SK-N-MC (cell line): ENCODE data around the gene POU5F1.

Experiments used
- DNase-seq: peaks from one replicate; pipeline ENCODE4 v3.0.0-alpha.2; 2011; ENCODE audit warnings: low read depth, low spot score
- H3K27ac ChIP-seq: fragments of 200-600 bp; sonication (generic); 2 replicates; pipeline ENCODE4 v1.5.1; 2016; ENCODE audit warnings: mixed run types
- H3K36me3 ChIP-seq: fragments of 200-600 bp; sonication (generic); 2 replicates; pipeline ENCODE4 v1.6.1; 2017; ENCODE audit warnings: antibody characterized with exemption, low read length, mixed read lengths; ENCODE audit not compliant: insufficient read depth
- H3K4me3 ChIP-seq: fragments of 200-600 bp; sonication (generic); 2 replicates; pipeline ENCODE4 v1.5.1; 2016
- H3K9ac ChIP-seq: fragments of 200-600 bp; sonication (generic); 2 replicates; pipeline ENCODE4 v1.8.0; 2017; ENCODE audit warnings: mixed run types, mixed read lengths; ENCODE audit not compliant: insufficient read length
- H3K9me3 ChIP-seq: fragments of 200-600 bp; sonication (generic); 2 replicates; pipeline ENCODE4 v1.6.1; 2017; ENCODE audit warnings: low read depth, mild to moderate bottlenecking, antibody characterized with exemption, low read length, moderate library complexity, mixed read lengths
- EZH2 ChIP-seq: fragments of 200-600 bp; sonication (generic); IDR thresholded peaks from one replicate; pipeline ENCODE4 v1.6.1; 2017; ENCODE audit warnings: antibody characterized with exemption
- FOXP2 ChIP-seq: optimal IDR thresholded peaks from 2 replicates; pipeline ENCODE3; 2011; ENCODE audit warnings: mild to moderate bottlenecking, moderate library complexity; ENCODE audit not compliant: insufficient read depth; ENCODE audit errors: extremely low read length, control extremely low read depth
- POLR2AphosphoS5 ChIP-seq: IDR thresholded peaks from 2 replicates; pipeline ENCODE4 v1.6.1; 2012; ENCODE audit warnings: mild to moderate bottlenecking, low read depth, low read length, borderline replicate concordance

POU5F1 gene

GRCh38 chr6:31142361-31142761, 28.1 kb downstream of the POU5F1 start:
- no peak overlapping the region for H3K4me3 ChIP-seq
- H3K36me3 ChIP-seq: peaks cover 8% of the 10 kb centered on the region; the same call in 1 of the 2 replicates
- TF ChIP-seq POLR2AphosphoS5 (no peak), EZH2 (no peak), FOXP2 (no peak)
- no peak overlapping the region for H3K9ac ChIP-seq
- H3K27ac ChIP-seq: no peak overlapping the region
- no peaks in the 10 kb centered on the region for H3K9me3 ChIP-seq
- no peak for DNase-seq

DNA sequence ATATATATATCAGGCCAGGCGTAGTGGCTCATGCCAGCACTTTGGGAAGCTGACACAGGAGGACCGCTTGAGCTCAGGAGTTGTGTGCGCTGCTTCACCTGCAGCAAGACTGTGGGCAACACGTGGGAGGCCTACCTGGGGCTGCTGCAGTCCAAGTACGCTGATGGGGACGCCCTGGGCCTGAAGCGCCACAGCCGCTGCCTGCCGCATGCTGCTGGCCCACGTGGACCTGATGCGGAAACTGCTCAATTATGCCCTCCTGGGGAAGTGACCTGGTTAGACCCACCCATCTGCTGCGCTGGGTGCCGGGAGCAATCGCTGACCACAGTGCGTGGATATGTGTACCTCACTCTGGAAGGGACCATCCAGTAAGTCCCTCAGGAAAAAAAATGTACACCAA, 29.8 kb downstream of the POU5F1 start:
- Histone ChIP-seq H3K9me3 (no peaks in the 10 kb centered on the region), H3K36me3 (peaks cover 8% of the 10 kb centered on the region; the same call in 1 of the 2 replicates), H3K27ac (no peak overlapping the region), H3K9ac (no peak overlapping the region), H3K4me3 (no peak overlapping the region)
- no peak for DNase-seq
- TF ChIP-seq FOXP2 (no peak), POLR2AphosphoS5 (no peak), EZH2 (no peak)

DNA sequence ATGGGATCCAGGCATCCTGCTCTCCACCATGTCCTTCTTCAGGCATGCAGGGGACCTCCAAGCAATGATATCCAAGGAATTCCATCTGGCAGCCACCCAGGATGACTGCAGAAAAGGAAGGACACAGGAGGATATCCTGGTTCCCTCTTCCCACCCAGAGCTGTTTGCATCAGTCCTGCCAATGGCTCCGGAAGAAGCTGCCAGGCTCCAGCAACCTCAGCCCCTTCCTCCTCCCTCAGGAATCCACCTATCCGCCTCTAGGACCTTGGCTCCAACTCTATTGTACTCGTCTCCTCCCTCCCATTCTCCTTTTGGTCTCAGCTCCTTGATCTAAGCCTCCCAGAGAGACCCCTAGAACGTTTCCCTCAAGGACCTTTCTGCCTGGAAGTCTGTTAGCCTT, 30.9 kb downstream of the POU5F1 start:
- Histone ChIP-seq H3K9me3 (no peaks in the 10 kb centered on the region), H3K9ac (no peak overlapping the region), H3K36me3 (peaks cover 8% of the 10 kb centered on the region; the same call in 1 of the 2 replicates), H3K27ac (no peak overlapping the region), H3K4me3 (no peak overlapping the region)
- TF ChIP-seq POLR2AphosphoS5 (no peak), FOXP2 (no peak), EZH2 (no peak)
- DNase-seq: no peak

- H3K9ac ChIP-seq: no peak within 1 kb of the TSS
- peak within 1 kb of the TSS; percentile 70 for H3K4me3 ChIP-seq
- no peak within 1 kb of the TSS for H3K27ac ChIP-seq
- no peaks in the 10 kb centered on the region for H3K9me3 ChIP-seq
- H3K36me3 ChIP-seq: peaks cover 8% of the 10 kb centered on the region; the same call in 1 of the 2 replicates
- TF ChIP-seq FOXP2 (no peak), POLR2AphosphoS5 (no peak), EZH2 (no peak)
- DNase-seq: no peak
Observed at GRCh38 chr6:31138982-31139381, 31.5 kb downstream of the POU5F1 start, which contains the start of gene PSORS1C2. TSS of gene PSORS1C2 (minus strand) at chr6:31139066. CDS start at chr6:31139026, 40 bp downstream.

DNA sequence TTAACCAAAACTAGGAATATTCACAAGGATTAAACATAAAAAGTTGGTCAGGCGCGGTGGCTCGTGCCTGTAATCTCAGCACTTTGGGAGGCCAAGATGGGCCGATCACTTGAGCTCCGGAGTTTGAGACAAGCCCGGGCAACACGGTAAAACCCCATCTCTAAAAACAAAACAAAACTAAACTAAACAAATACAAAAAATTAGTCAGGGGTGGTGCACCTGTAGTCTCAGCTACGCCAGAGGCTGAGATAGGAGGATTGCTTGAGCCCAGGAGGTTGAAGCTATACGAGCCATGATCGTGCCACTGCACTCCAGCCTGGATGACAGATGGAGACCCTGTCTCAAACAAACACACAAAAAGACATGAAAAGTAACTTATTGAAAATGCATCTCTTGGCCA, 34.8 kb downstream of the POU5F1 start:
- Histone ChIP-seq H3K9me3 (no peaks in the 10 kb centered on the region), H3K27ac (no peak overlapping the region), H3K9ac (no peak overlapping the region), H3K36me3 (no peaks in the 10 kb centered on the region), H3K4me3 (no peak overlapping the region)
- TF ChIP-seq FOXP2: no peak
- no peak for TF ChIP-seq EZH2
- TF ChIP-seq POLR2AphosphoS5: no peak
- DNase-seq: no peak

- Histone ChIP-seq H3K36me3 (no peaks in the 10 kb centered on the region), H3K9ac (no peak overlapping the region), H3K4me3 (no peak overlapping the region), H3K9me3 (no peaks in the 10 kb centered on the region), H3K27ac (no peak overlapping the region)
- no peak for DNase-seq
- TF ChIP-seq FOXP2 (no peak), EZH2 (no peak), POLR2AphosphoS5 (no peak)
Observed at GRCh38 chr6:31132806-31133205, 37.7 kb downstream of the POU5F1 start.

- DNase-seq: no peak
- Histone ChIP-seq H3K36me3 (no peaks in the 10 kb centered on the region), H3K9ac (no peak overlapping the region), H3K4me3 (no peak overlapping the region), H3K27ac (no peak overlapping the region), H3K9me3 (no peaks in the 10 kb centered on the region)
- TF ChIP-seq FOXP2 (no peak), POLR2AphosphoS5 (no peak), EZH2 (no peak)
Observed at GRCh38 chr6:31131595-31131994, 38.9 kb downstream of the POU5F1 start.

DNA sequence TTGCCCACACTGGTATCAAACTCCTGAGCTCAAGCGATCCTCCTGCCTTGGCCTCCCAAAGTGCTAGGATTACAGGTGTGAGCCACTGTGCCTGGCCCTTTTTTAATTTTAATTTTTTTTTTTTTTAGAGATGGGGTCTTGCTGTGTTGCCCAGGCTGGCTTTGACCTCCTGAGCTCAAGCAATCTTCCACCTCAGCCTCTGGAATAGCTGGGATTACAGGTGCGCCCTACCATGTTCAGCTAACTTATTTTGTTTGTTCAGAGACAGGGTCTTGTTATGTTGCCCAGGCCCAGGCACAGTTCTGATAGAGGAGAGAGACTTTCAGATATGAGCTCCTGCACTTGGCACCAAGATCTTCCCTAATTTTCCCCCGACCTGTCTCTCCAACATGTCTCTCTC, 39.7 kb downstream of the POU5F1 start:
- Histone ChIP-seq H3K9ac (no peak overlapping the region), H3K36me3 (no peaks in the 10 kb centered on the region), H3K9me3 (no peaks in the 10 kb centered on the region), H3K4me3 (no peak overlapping the region), H3K27ac (no peak overlapping the region)
- DNase-seq: no peak
- TF ChIP-seq FOXP2: no peak
- no peak for TF ChIP-seq EZH2
- no peak for TF ChIP-seq POLR2AphosphoS5

DNA sequence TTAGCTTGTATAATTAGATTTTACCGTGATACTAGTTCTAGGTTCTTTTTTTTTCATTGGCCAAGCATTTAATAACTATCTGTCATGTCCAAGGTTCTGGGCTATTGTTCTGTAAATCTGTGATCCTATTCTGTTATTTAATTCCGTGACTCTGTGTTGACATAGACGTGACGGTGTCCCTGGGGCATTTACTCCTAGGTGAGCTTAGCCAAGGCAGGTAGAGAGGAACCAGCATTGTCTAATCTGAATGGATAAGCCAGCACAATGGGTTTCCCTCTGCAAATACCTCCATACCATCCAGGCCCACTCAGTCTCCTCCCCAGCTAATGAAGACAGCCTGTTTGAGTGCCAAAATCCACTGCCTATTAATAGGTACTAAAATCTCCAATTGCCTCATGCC, 41.4 kb downstream of the POU5F1 start:
- no peak for DNase-seq
- Histone ChIP-seq H3K36me3 (no peaks in the 10 kb centered on the region), H3K27ac (no peak overlapping the region), H3K9me3 (no peaks in the 10 kb centered on the region), H3K4me3 (no peak overlapping the region), H3K9ac (no peak overlapping the region)
- TF ChIP-seq EZH2: no peak
- no peak for TF ChIP-seq FOXP2
- no peak for TF ChIP-seq POLR2AphosphoS5
